NB4 (cell line): ENCODE results near the gene MAPK8IP1.
"Not testable (repeated sequence)": the region's sequence is repeated elsewhere in the genome, so short reads cannot be mapped to it uniquely, and the experiment has no call there.

Source experiments
- DNase-seq: peaks from one replicate; pipeline ENCODE4 v3.0.0; 2010; ENCODE audit warnings: low read depth
- H3K4me3 ChIP-seq: one replicate; pipeline ENCODE4 v1.5.1; 2011; ENCODE audit warnings: mild to moderate bottlenecking, low read depth, low read length, moderate library complexity
- CTCF ChIP-seq: IDR thresholded peaks from one replicate; pipeline ENCODE4 v1.5.1; 2012; ENCODE audit warnings: low read depth, low read length
- MYC ChIP-seq: IDR thresholded peaks from 2 replicates; pipeline ENCODE4 v1.6.1; 2011; ENCODE audit warnings: low read depth, low read length
- POLR2A ChIP-seq: IDR thresholded peaks from 2 replicates; pipeline ENCODE4 v1.6.1; 2011; ENCODE audit warnings: mild to moderate bottlenecking; ENCODE audit not compliant: insufficient read length; ENCODE audit errors: extremely low read depth
- TF ChIP-seq, protein P1 (sequence below): IDR thresholded peaks from 2 replicates; pipeline ENCODE4 v1.6.1; 2011; ENCODE audit warnings: low read depth, low read length

MAPK8IP1 gene

DNA sequence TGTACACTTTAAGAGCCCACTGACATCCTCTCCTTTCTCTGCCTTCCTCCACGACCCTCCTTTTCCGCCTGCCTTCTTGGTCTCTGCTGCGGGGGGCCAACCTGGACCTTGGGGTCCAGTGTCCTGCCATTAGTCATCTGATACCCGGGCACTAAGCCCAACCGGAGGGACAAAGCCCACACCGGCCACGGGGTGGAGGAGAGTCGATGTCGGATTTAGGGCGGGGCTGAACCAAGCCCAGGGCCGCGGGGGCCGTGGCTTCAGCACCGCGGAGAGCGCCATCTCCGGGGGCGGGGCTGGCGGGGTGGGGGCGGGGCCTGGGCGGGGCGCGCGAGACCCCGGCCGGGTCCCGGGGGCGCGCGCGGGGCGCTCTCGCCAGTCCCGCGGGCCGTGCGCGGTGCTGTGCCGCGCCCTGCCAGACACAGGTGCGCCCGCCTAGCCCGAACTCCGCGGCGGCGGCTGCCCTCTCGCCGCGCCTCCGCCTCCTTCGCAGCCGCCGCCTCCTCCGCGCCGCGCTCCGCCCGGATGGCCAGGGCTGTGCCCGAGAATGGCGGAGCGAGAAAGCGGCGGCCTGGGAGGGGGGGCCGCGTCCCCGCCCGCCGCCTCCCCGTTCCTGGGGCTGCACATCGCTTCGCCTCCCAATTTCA, at the start of gene MAPK8IP1:
Gene MAPK8IP1 (plus strand): TSS at position 378 of the 647 bp plus-strand sequence. CDS start 170 bp downstream, at position 548.
- peak; percentile 55 for DNase-seq
- TF ChIP-seq POLR2A (no peak), CTCF (no peak), MYC (no peak)
- TF ChIP-seq, protein P1, sequence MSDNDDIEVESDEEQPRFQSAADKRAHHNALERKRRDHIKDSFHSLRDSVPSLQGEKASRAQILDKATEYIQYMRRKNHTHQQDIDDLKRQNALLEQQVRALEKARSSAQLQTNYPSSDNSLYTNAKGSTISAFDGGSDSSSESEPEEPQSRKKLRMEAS: no peak
- no peak within 1 kb of the TSS for H3K4me3 ChIP-seq

DNA sequence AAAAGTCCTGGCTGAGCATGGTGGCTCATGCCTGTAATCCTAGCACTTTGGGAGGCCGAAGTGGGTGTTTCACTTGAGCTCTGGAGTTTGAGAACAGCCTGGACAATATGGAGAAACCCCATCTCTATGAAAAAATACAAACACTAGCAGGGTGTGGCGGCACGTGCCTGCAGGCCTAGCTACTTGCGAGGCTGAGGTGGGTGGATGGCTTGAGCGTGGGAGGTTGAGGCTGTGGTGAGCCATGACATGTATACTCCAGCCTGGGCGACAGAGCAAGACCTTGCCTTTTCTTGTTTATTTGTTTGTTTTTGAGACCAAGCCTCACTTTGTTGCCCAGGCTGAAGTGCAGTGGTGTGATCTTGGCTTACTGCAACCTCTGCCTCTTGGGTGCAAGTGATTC, 46.2 kb upstream of the MAPK8IP1 start:
- H3K4me3 ChIP-seq: no peak overlapping the region
- DNase-seq: no peak
- TF ChIP-seq CTCF (no peak), MYC (no peak), POLR2A (no peak)

GRCh38 chr11:45840251-45840650, 45.2 kb upstream of the MAPK8IP1 start:
- not testable (repeated sequence) for DNase-seq, H3K4me3 ChIP-seq

GRCh38 chr11:45843158-45843924, 42.1 kb upstream of the MAPK8IP1 start:
- no peak overlapping the region for H3K4me3 ChIP-seq
- DNase-seq: peak; percentile 80
- TF ChIP-seq CTCF: peak; percentile 73
- no peak for TF ChIP-seq MYC
- TF ChIP-seq, protein P1: no peak
- TF ChIP-seq POLR2A: no peak

DNA sequence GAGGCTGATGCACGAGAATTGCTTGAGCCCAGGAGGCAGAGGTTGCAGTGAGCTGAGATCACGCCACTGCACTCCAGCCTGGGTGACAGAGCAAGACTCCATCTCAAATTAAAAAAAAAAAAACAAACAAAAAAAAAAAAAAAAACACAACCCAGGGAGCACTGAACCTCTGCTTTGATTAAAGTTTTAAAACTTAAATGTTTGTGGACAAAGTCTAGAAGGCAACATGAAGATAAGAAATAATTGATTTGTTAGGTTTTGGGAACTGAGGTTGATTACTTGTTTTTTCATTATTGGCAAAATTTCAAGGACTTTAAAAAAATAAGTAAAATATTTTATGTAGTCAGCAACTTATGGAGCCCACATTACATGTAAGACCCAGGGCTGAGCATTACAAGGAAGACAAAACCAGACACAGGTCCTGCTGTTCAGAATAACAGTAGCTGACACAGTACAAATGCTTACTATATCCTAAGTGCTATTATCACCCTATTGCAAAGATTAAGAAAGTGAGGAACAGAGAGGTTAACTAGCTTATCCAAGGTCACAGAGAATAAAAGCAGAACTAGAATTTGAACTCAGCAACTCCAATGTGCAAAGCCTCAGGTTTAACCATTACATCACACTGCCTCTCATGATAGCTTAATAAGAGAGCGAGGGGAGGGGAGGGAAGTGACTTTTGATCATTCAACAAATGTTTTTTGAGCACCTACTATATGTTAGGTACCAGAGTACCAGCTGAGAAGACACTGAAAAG, 40.5 kb upstream of the MAPK8IP1 start:
- DNase-seq: peak; percentile 20
- TF ChIP-seq CTCF: no peak
- no peak for TF ChIP-seq POLR2A
- TF ChIP-seq MYC: no peak
- no peak overlapping the region for H3K4me3 ChIP-seq

- TF ChIP-seq, protein P1: no peak
- TF ChIP-seq MYC (no peak), POLR2A (no peak), CTCF (no peak)
- no peak for DNase-seq
- H3K4me3 ChIP-seq: no peak overlapping the region
Observed at GRCh38 chr11:45846174-45846675, 39.2 kb upstream of the MAPK8IP1 start.
